Right atrium auricular region (tissue), 2 donors: ENCODE results near the gene RTKN2. TPM values are rescaled to one million over a fixed set of nuclear protein-coding genes. Genes with fewer than 3 reads are reported as not detected.

Experiments used
- DNase-seq: peaks from one replicate; pipeline ENCODE4 v3.0.0-alpha.2; 2019; ENCODE audit warnings: low spot score
- H3K27ac ChIP-seq, 2 donors: fragments of 200-600 bp; sonication (generic); 1 replicate in 1 of 2; 2 replicates in 1 of 2; pipeline ENCODE4 v1.5.1; 2016 to 2019
- H3K27me3 ChIP-seq, 2 donors: fragments of 200-600 bp; sonication (generic); one replicate each; pipeline versions ENCODE4 v1.5.1 to v1.6.0; 2017 to 2019
- H3K36me3 ChIP-seq: fragments of 200-600 bp; sonication (generic); one replicate; pipeline ENCODE4 v1.5.1; 2016
- H3K4me1 ChIP-seq, 2 donors: fragments of 200-600 bp; sonication (generic); one replicate each; pipeline versions ENCODE4 v1.5.1 to v1.6.0; 2017 to 2019
- H3K4me3 ChIP-seq, 2 donors: fragments of 200-600 bp; sonication (generic); 1 replicate in 1 of 2; 2 replicates in 1 of 2; pipeline ENCODE4 v1.5.1; 2017 to 2019; ENCODE audit warnings: mild to moderate bottlenecking in 1 of 2, moderate library complexity in 1 of 2
- H3K9me3 ChIP-seq, 2 donors: fragments of 200-600 bp; sonication (generic); one replicate each; pipeline ENCODE4 v1.5.1; 2019
- CTCF ChIP-seq, 2 donors: fragments of 200-600 bp; sonication (generic); IDR thresholded peaks; one replicate each; pipeline ENCODE4 v1.5.1; 2019; ENCODE audit warnings: antibody characterized with exemption in 2 of 2
- total RNA-seq, 2 donors: library from RNA; depleted of rRNA; stranded (reverse); fragments of >200 nt; gene quantifications; one replicate each; pipeline ENCODE4 v1.1.0, GENCODE V29; 2016

RTKN2 gene
- total RNA-seq, 2 donors from 2014 or later, result 0.08 to 0.15 TPM

GRCh38 chr10:62159351-62159750 is 109.3 kb downstream of the RTKN2 start:
- Histone ChIP-seq H3K27ac (no peak overlapping the region), H3K4me1 (no peaks in the 10 kb centered on the region), H3K36me3 (no peaks in the 10 kb centered on the region), H3K4me3 (no peak overlapping the region), H3K9me3 (no peaks in the 10 kb centered on the region), H3K27me3 (no peaks in the 10 kb centered on the region)
- no peak for DNase-seq
- no peak for TF ChIP-seq CTCF (IDR thresholded peaks at IDR 0.05)

- no peak for TF ChIP-seq CTCF (IDR thresholded peaks at IDR 0.05)
- no peak overlapping the region for H3K27ac ChIP-seq
- no peaks in the 10 kb centered on the region for H3K36me3 ChIP-seq
- no peak for DNase-seq
- no peaks in the 10 kb centered on the region for H3K9me3 ChIP-seq
- H3K4me3 ChIP-seq, result no peak overlapping the region
- H3K27me3 ChIP-seq, result no peaks in the 10 kb centered on the region
- no peaks in the 10 kb centered on the region for H3K4me1 ChIP-seq
Measured at GRCh38 chr10:62157601-62158000, 111.0 kb downstream of the RTKN2 start.

- Histone ChIP-seq H3K27ac (no peak overlapping the region), H3K9me3 (no peaks in the 10 kb centered on the region), H3K36me3 (no peaks in the 10 kb centered on the region), H3K27me3 (no peaks in the 10 kb centered on the region), H3K4me3 (no peak overlapping the region), H3K4me1 (no peaks in the 10 kb centered on the region)
- DNase-seq, result no peak
- TF ChIP-seq CTCF (IDR thresholded peaks at IDR 0.05), result no peak
Measured at GRCh38 chr10:62155054-62155680, 113.5 kb downstream of the RTKN2 start.

- Histone ChIP-seq H3K4me1 (no peaks in the 10 kb centered on the region), H3K4me3 (no peak overlapping the region), H3K27ac (no peak overlapping the region), H3K9me3 (no peaks in the 10 kb centered on the region), H3K36me3 (no peaks in the 10 kb centered on the region), H3K27me3 (no peaks in the 10 kb centered on the region)
- TF ChIP-seq CTCF (IDR thresholded peaks at IDR 0.05), result no peak
- DNase-seq, result no peak
Measured at GRCh38 chr10:62154231-62154630, 114.4 kb downstream of the RTKN2 start.

GRCh38 chr10:62153191-62153590 is 115.5 kb downstream of the RTKN2 start:
- no peak for TF ChIP-seq CTCF (IDR thresholded peaks at IDR 0.05)

GRCh38 chr10:62149621-62150020 is 119.0 kb downstream of the RTKN2 start:
- H3K9me3 ChIP-seq, result no peaks in the 10 kb centered on the region
- H3K4me3 ChIP-seq, result no peak overlapping the region
- no peaks in the 10 kb centered on the region for H3K36me3 ChIP-seq
- no peak for TF ChIP-seq CTCF (IDR thresholded peaks at IDR 0.05)
- H3K27me3 ChIP-seq, result no peaks in the 10 kb centered on the region
- no peaks in the 10 kb centered on the region for H3K4me1 ChIP-seq
- no peak for DNase-seq
- H3K27ac ChIP-seq, result no peak overlapping the region

More at GRCh38 chr10:62153191-62153590, 115.5 kb downstream of the RTKN2 start:
- H3K9me3 ChIP-seq, result no peaks in the 10 kb centered on the region
- H3K4me1 ChIP-seq, result no peaks in the 10 kb centered on the region
- H3K36me3 ChIP-seq, result no peaks in the 10 kb centered on the region
- DNase-seq, result no peak
- no peak overlapping the region for H3K4me3 ChIP-seq
- no peak overlapping the region for H3K27ac ChIP-seq
- no peaks in the 10 kb centered on the region for H3K27me3 ChIP-seq
